MM.1S (cell line): Measurements from ENCODE around the gene HSPB7.

Source experiments
- DNase-seq: peaks from one replicate; pipeline ENCODE4 v3.0.0-alpha.2; 2015
- H2AFZ ChIP-seq: fragments of 300-600 bp; sonication (generic); 2 replicates; pipeline ENCODE4 v1.6.0; 2016; ENCODE audit warnings: antibody characterized with exemption, low read length
- H3F3A ChIP-seq: fragments of 300-600 bp; sonication (generic); 2 replicates; pipeline ENCODE4 v1.6.1; 2016; ENCODE audit warnings: mild to moderate bottlenecking, antibody characterized with exemption, low read length, moderate library complexity, mixed read lengths; ENCODE audit not compliant: insufficient read depth
- H3K27ac ChIP-seq: fragments of 300-600 bp; sonication (generic); 2 replicates; pipeline ENCODE4 v1.5.1; 2016; ENCODE audit warnings: mild to moderate bottlenecking, low read length
- H3K27me3 ChIP-seq: fragments of 300-600 bp; sonication (generic); replicated peaks from 2 replicates; pipeline ENCODE4 v1.6.0; 2016; ENCODE audit warnings: low read length; ENCODE audit not compliant: insufficient read depth
- H3K36me3 ChIP-seq: fragments of 300-600 bp; sonication (generic); replicated peaks from 2 replicates; pipeline ENCODE4 v1.6.1; 2016; ENCODE audit warnings: mild to moderate bottlenecking, low read length, mixed read lengths; ENCODE audit not compliant: insufficient read depth
- H3K4me1 ChIP-seq: fragments of 300-600 bp; sonication (generic); 2 replicates; pipeline ENCODE4 v1.6.1; 2016; ENCODE audit warnings: low read length, mixed read lengths
- H3K4me2 ChIP-seq: fragments of 300-600 bp; sonication (generic); 2 replicates; pipeline ENCODE4 v1.6.0; 2016; ENCODE audit warnings: low read depth, low read length
- H3K4me3 ChIP-seq: fragments of 300-600 bp; sonication (generic); 2 replicates; pipeline ENCODE4 v1.5.1; 2016; ENCODE audit warnings: low read length, mixed read lengths
- H3K79me2 ChIP-seq: fragments of 300-600 bp; sonication (generic); 2 replicates; pipeline ENCODE4 v1.6.1; 2016; ENCODE audit warnings: mixed run types, low read length, mixed read lengths
- H3K9ac ChIP-seq: fragments of 300-600 bp; sonication (generic); 2 replicates; pipeline ENCODE4 v1.6.1; 2016; ENCODE audit warnings: low read length, mixed read lengths
- H3K9me2 ChIP-seq: fragments of 300-600 bp; sonication (generic); replicated peaks from 2 replicates; pipeline ENCODE4 v1.6.1; 2016; ENCODE audit warnings: mild to moderate bottlenecking, low read length, mixed read lengths; ENCODE audit not compliant: insufficient read depth
- H3K9me3 ChIP-seq: fragments of 300-600 bp; sonication (generic); replicated peaks from 2 replicates; pipeline ENCODE4 v1.6.1; 2016; ENCODE audit warnings: mild to moderate bottlenecking, low read length, mixed read lengths; ENCODE audit not compliant: insufficient read depth
- H4K20me1 ChIP-seq: fragments of 300-600 bp; sonication (generic); 2 replicates; pipeline ENCODE4 v1.6.1; 2016; ENCODE audit warnings: mild to moderate bottlenecking, low read length, moderate library complexity, mixed read lengths; ENCODE audit not compliant: insufficient read depth
- CTCF ChIP-seq: fragments of 300-600 bp; sonication (generic); IDR thresholded peaks from 2 replicates; pipeline ENCODE4 v1.5.1; 2016; ENCODE audit warnings: antibody characterized with exemption, low read length, mixed read lengths
- EZH2 ChIP-seq: fragments of 300-600 bp; sonication (generic); optimal IDR thresholded peaks from 2 replicates; pipeline ENCODE3; 2017; ENCODE audit warnings: low read depth, mild to moderate bottlenecking, antibody characterized with exemption, low read length, mixed read lengths
- EZH2phosphoT487 ChIP-seq: fragments of 300-600 bp; sonication (generic); IDR thresholded peaks from 2 replicates; pipeline ENCODE4 v1.6.1; 2018; ENCODE audit warnings: antibody characterized with exemption, low read length

The HSPB7 gene

GRCh38 chr1:15966081-15966955 lies 51.5 kb downstream of the HSPB7 start:
- Histone ChIP-seq H3K4me2 (no peak overlapping the region), H3K9me3 (no peaks in the 10 kb centered on the region), H3K27me3 (no peaks in the 10 kb centered on the region), H3K4me3 (no peak overlapping the region), H3K27ac (no peak overlapping the region), H3K9me2 (no peaks in the 10 kb centered on the region), H4K20me1 (no peaks in the 10 kb centered on the region), H2AFZ (no peak overlapping the region), H3K4me1 (no peaks in the 10 kb centered on the region), H3K9ac (no peak overlapping the region), H3K36me3 (no peaks in the 10 kb centered on the region), H3K79me2 (peaks cover 68% of the 10 kb centered on the region), H3F3A (no peaks in the 10 kb centered on the region)
- TF ChIP-seq EZH2phosphoT487 (no peak), CTCF (no peak), EZH2 (no peak)
- DNase-seq, result no peak

DNA sequence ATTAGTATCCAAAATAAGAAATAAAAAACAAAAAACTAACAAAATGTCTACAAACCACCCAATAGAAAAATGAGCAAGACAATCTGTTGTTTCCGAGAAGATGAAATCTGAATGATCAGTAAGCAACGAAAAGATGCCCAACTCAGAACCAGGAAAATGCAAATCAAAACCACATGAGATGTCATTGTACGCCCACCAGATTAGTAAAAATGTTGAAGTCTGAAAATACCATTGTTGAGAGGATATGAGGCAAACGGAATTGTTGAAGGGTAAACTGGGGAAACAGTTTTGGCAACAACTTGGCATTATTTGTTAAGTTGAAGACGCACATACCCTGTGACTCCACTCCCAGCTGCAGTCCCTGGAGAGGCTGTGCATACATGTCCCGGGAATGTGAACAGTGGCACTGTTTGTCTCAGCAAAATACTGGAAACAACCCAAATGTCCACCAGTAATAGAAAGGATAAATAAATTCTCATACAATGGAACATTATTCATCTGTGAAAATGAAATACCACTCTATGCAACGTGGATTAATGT lies 52.5 kb downstream of the HSPB7 start:
- Histone ChIP-seq H3K27ac (no peak overlapping the region), H3K9ac (no peak overlapping the region), H3K9me3 (no peaks in the 10 kb centered on the region), H3K9me2 (no peaks in the 10 kb centered on the region), H4K20me1 (no peaks in the 10 kb centered on the region), H3K4me2 (no peak overlapping the region), H3K27me3 (no peaks in the 10 kb centered on the region), H3K4me1 (no peaks in the 10 kb centered on the region), H2AFZ (no peak overlapping the region), H3K79me2 (peaks cover 74% of the 10 kb centered on the region), H3K36me3 (no peaks in the 10 kb centered on the region), H3F3A (no peaks in the 10 kb centered on the region), H3K4me3 (no peak overlapping the region)
- DNase-seq, result no peak
- no peak for TF ChIP-seq EZH2phosphoT487
